PC-3 (cell line): ENCODE results near the gene GSPT1. TPM values are rescaled to one million over a fixed set of nuclear protein-coding genes. Genes with fewer than 3 reads are reported as not detected.
A peak's percentile ranks its signal among the peaks of the same experiment; 100 is the strongest.

Experiments used
- ATAC-seq: fragments of 200-7000 bp; cut with Tn5 transposase; 2 replicates; pipeline ENCODE4 v1.9.1; 2020; ENCODE audit warnings: mild to moderate bottlenecking, moderate library complexity
- BruUV-seq: library from RNA; stranded (reverse); fragments of 400-500 nt; replicated peaks from 2 replicates; lab custom pipeline; 2021; lab: Mats Ljungman, UMichigan
- CTCF ChIA-PET: fragments of 300-600 bp; sonication (Branson Sonifier 250); formaldehyde crosslinking; loops from one replicate; lab custom pipeline; 2022; ENCODE audit warnings: antibody characterized with exemption; lab: Charles Lee
- POLR2A ChIA-PET: fragments of 300-600 bp; sonication (Branson Sonifier 250); formaldehyde crosslinking; loops from one replicate; lab custom pipeline; 2022; ENCODE audit warnings: antibody characterized with exemption; ENCODE audit not compliant: unreplicated experiment; lab: Charles Lee
- DNase-seq: peaks from one replicate; pipeline ENCODE4 v3.0.0-alpha.2; 2015
- H2AFZ ChIP-seq: fragments of 300-600 bp; sonication (generic); 2 replicates; pipeline ENCODE4 v1.6.0; 2016; ENCODE audit warnings: antibody characterized with exemption, low read length
- H3F3A ChIP-seq: fragments of 300-600 bp; sonication (generic); one replicate; pipeline ENCODE4 v1.6.0; 2017; ENCODE audit warnings: antibody characterized with exemption, low read length, control low read depth, mild to moderate bottlenecking; ENCODE audit not compliant: unreplicated experiment
- H3K27ac ChIP-seq: fragments of 300-600 bp; sonication (generic); 2 replicates; pipeline ENCODE4 v1.5.1; 2016; ENCODE audit warnings: mild to moderate bottlenecking, low read length
- H3K27me3 ChIP-seq: fragments of 300-600 bp; sonication (generic); 2 replicates; pipeline ENCODE4 v1.6.1; 2016; ENCODE audit warnings: low read length, mixed read lengths
- H3K36me3 ChIP-seq: fragments of 300-600 bp; sonication (generic); 2 replicates; pipeline ENCODE4 v1.6.1; 2016; ENCODE audit warnings: low read depth, mixed run types, low read length, mixed read lengths
- H3K4me1 ChIP-seq: fragments of 300-600 bp; sonication (generic); 2 replicates; pipeline ENCODE4 v1.5.1; 2016; ENCODE audit warnings: low read length; ENCODE audit not compliant: insufficient read depth
- H3K4me2 ChIP-seq: fragments of 300-600 bp; sonication (generic); 2 replicates; pipeline ENCODE4 v1.6.0; 2016; ENCODE audit warnings: low read length
- H3K4me3 ChIP-seq: fragments of 300-600 bp; sonication (generic); 2 replicates; pipeline ENCODE4 v1.5.1; 2016; ENCODE audit warnings: mild to moderate bottlenecking, low read length, mixed read lengths
- H3K79me2 ChIP-seq: fragments of 300-600 bp; sonication (generic); 2 replicates; pipeline ENCODE4 v1.6.1; 2017; ENCODE audit warnings: low read length, mixed read lengths
- H3K9ac ChIP-seq: fragments of 300-600 bp; sonication (generic); 2 replicates; pipeline ENCODE4 v1.6.0; 2016; ENCODE audit warnings: mild to moderate bottlenecking, low read length
- H3K9me2 ChIP-seq: fragments of 300-600 bp; sonication (generic); replicated peaks from 2 replicates; pipeline ENCODE4 v1.6.1; 2016; ENCODE audit warnings: mixed run types, low read length, mixed read lengths
- H3K9me3 ChIP-seq: fragments of 300-600 bp; sonication (generic); 2 replicates; pipeline ENCODE4 v1.6.1; 2016; ENCODE audit warnings: low read length, mixed read lengths
- H4K20me1 ChIP-seq: fragments of 300-600 bp; sonication (generic); 2 replicates; pipeline ENCODE4 v1.6.1; 2016; ENCODE audit warnings: low read length, mixed read lengths
- CTCF ChIP-seq: fragments of 300-600 bp; sonication (generic); conservative IDR thresholded peaks from 2 replicates; pipeline ENCODE4 v1.5.1; 2017; ENCODE audit warnings: antibody characterized with exemption, low read depth, mild to moderate bottlenecking, low read length
- EZH2 ChIP-seq: fragments of 300-600 bp; sonication (generic); IDR thresholded peaks from one replicate; pipeline ENCODE4 v1.6.1; 2017; ENCODE audit warnings: antibody characterized with exemption, mild to moderate bottlenecking, low read length; ENCODE audit not compliant: unreplicated experiment
- EZH2phosphoT487 ChIP-seq: fragments of 300-600 bp; sonication (generic); IDR thresholded peaks from 2 replicates; pipeline ENCODE4 v1.6.1; 2018; ENCODE audit warnings: mild to moderate bottlenecking, antibody characterized with exemption, low read length, borderline replicate concordance
- intact Hi-C: fragments of 100-400 bp; cut with micrococcal nuclease; formaldehyde crosslinking; loops from 2 replicates; pipeline ENCODE4 v1.9.0; 2023
- total RNA-seq: library from RNA; depleted of rRNA; stranded (reverse); fragments of >200 nt; gene quantifications from 2 replicates; pipeline ENCODE4 v1.2.3, GENCODE V29; 2014

The GSPT1 gene
- total RNA-seq, 1 experiment from 2014 or later, result 67.9 TPM

DNA sequence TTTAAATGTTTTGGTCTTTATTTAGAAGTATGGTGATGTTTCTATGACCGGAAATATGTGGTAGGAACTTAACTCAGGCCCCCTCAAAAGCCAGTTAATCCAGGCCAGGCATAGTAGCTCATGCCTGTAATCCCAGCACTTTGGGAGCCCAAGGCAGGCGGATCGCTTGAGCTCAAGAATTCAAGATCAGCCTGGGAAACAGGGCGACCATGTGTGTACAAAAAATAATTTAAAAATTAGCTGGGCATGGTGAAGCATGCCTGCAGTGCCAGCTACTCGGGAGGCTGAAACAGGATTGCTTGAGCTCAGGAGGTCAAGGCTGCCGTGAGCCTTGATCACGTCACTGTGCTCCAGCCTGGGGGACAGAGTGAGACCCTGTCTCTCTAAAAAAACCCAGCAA lies 74.7 kb downstream of the GSPT1 start:
- no peak for TF ChIP-seq CTCF
- peaks cover 12% of the 10 kb centered on the region; the same call in 1 of the 2 replicates for H4K20me1 ChIP-seq
- no peak for ATAC-seq
- peaks cover 20% of the 10 kb centered on the region for H3K79me2 ChIP-seq
- no peaks in the 10 kb centered on the region for H3K27me3 ChIP-seq
- peaks cover 4% of the 10 kb centered on the region; the same call in 1 of the 2 replicates for H3K4me1 ChIP-seq
- no peak overlapping the region for H3K4me2 ChIP-seq
- no peak overlapping the region for H3K27ac ChIP-seq
- no peak overlapping the region for H3K9ac ChIP-seq
- ChIA-PET CTCF (no interaction called here), POLR2A (interaction anchor here (0.6 kb wide), 1 partner anchor 44 kb away, joined by 3 read pairs; the partner anchor contains the start of gene ZC3H7A)
- intact Hi-C loops, result no loop called here
- no peaks in the 10 kb centered on the region for H3F3A ChIP-seq
- H3K9me2 ChIP-seq, result no peaks in the 10 kb centered on the region
- no peak for DNase-seq
- BruUV-seq, result no TSS peak
- no peak overlapping the region for H3K4me3 ChIP-seq
- no peak overlapping the region for H2AFZ ChIP-seq
- peaks cover 75% of the 10 kb centered on the region for H3K36me3 ChIP-seq
- no peaks in the 10 kb centered on the region for H3K9me3 ChIP-seq

GRCh38 chr16:11836650-11837244 lies 79.0 kb downstream of the GSPT1 start:
- Histone ChIP-seq H3K9ac (no peak overlapping the region), H3K27ac (no peak overlapping the region), H3K79me2 (0 out of 2 replicates have a peak, but pooled peaks cover 3% of the 10 kb centered on the region), H4K20me1 (0 out of 2 replicates have a peak, but pooled peaks cover 5% of the 10 kb centered on the region), H3K4me1 (peaks cover 4% of the 10 kb centered on the region; the same call in 1 of the 2 replicates), H3K27me3 (no peaks in the 10 kb centered on the region), H3F3A (no peaks in the 10 kb centered on the region), H3K4me2 (no peak overlapping the region), H3K9me2 (no peaks in the 10 kb centered on the region), H3K4me3 (no peak overlapping the region), H3K36me3 (peaks cover 46% of the 10 kb centered on the region), H2AFZ (no peak overlapping the region), H3K9me3 (no peaks in the 10 kb centered on the region)
- BruUV-seq, result no TSS peak
- POLR2A ChIA-PET, result interaction anchor here (0.5 kb wide), 1 partner anchor 9 kb away, joined by 19 read pairs; no protein-coding TSS in a partner anchor
- intact Hi-C loops, result no loop called here
- ATAC-seq (peak; percentile 70), DNase-seq (peak; percentile 32)
- CTCF ChIA-PET, result no interaction called here
- TF ChIP-seq EZH2phosphoT487, result no peak
- TF ChIP-seq CTCF, result no peak
- TF ChIP-seq EZH2, result no peak

GRCh38 chr16:11835891-11836649 lies 79.7 kb downstream of the GSPT1 start:
- H3K9me2 ChIP-seq, result no peaks in the 10 kb centered on the region
- no TSS peak for BruUV-seq
- no peaks in the 10 kb centered on the region for H3K9me3 ChIP-seq
- no peak for TF ChIP-seq EZH2
- TF ChIP-seq CTCF, result no peak
- TF ChIP-seq EZH2phosphoT487, result no peak
- no peak overlapping the region for H3K27ac ChIP-seq
- no peaks in the 10 kb centered on the region for H3F3A ChIP-seq
- H2AFZ ChIP-seq, result no peak overlapping the region
- H3K9ac ChIP-seq, result no peak overlapping the region
- no peak overlapping the region for H3K4me3 ChIP-seq
- 0 out of 2 replicates have a peak, but pooled peaks cover 3% of the 10 kb centered on the region for H3K79me2 ChIP-seq
- no peak for DNase-seq
- no peaks in the 10 kb centered on the region for H3K27me3 ChIP-seq
- CTCF ChIA-PET, result interaction anchor here (0.6 kb wide), 1 partner anchor 23 kb away, joined by 4 read pairs; no protein-coding TSS in a partner anchor
- no peak for ATAC-seq
- no peak overlapping the region for H3K4me2 ChIP-seq
- H3K4me1 ChIP-seq, result peaks cover 4% of the 10 kb centered on the region; the same call in 1 of the 2 replicates
- 0 out of 2 replicates have a peak, but pooled peaks cover 5% of the 10 kb centered on the region for H4K20me1 ChIP-seq
- intact Hi-C loops, result no loop called here
- peaks cover 39% of the 10 kb centered on the region for H3K36me3 ChIP-seq
- POLR2A ChIA-PET, result no interaction called here
